ENCODE data around the gene TMEM94. TPM values are rescaled to one million over a fixed set of nuclear protein-coding genes. Genes with fewer than 3 reads are reported as not detected.

Gene TMEM94
- total and polyA plus RNA-seq, 8 donors = 16.6 to 466 (median 56.5) TPM

GRCh38 chr17:75536366-75536765 is 79.9 kb downstream of the TMEM94 start:
- WGBS, 5 donors = 39 to 65% (median 57%) methylated on average over 9 to 10 of the region's 10 CpGs
- Histone ChIP-seq H3K27ac (peak overlapping the region in 3 of 5 donors; percentile 1 to 76 (median 17)), H3K4me1 (peaks cover 27 to 88% (median 59%) of the 10 kb centered on the region in 4 donors), H3K9me3 (no peaks in the 10 kb centered on the region), H3K4me3 (no peak overlapping the region), H3K27me3 (no peaks in the 10 kb centered on the region), H3K36me3 (peaks cover 0 to 31% (median 10%) of the 10 kb centered on the region in 4 donors)
- intact Hi-C loops (cut with DNase I; ENCODE audit: low total_unique reads) = loop anchor here (10.0 kb wide), 1 partner anchor 48 kb away; the partner anchor contains the start of gene MYO15B
- TF ChIP-seq CTCF (IDR thresholded peaks at IDR 0.05) (no peak), EP300 (IDR thresholded peaks at IDR 0.05) (no peak), POLR2A (IDR thresholded peaks at IDR 0.05) (no peak)
- no peak for DNase-seq

GRCh38 chr17:75539967-75540729 is 83.7 kb downstream of the TMEM94 start:
- H3K36me3 ChIP-seq = peaks cover 0 to 20% (median 3%) of the 10 kb centered on the region in 4 donors
- intact Hi-C loops (cut with DNase I; ENCODE audit: low total_unique reads) = loop anchor here (10.0 kb wide), 1 partner anchor 45 kb away; the partner anchor contains the start of gene MYO15B
- no peaks in the 10 kb centered on the region for H3K9me3 ChIP-seq
- no peak for DNase-seq
- H3K27me3 ChIP-seq = no peaks in the 10 kb centered on the region
- H3K4me1 ChIP-seq = peaks cover 19 to 81% (median 60%) of the 10 kb centered on the region in 4 donors
- 65 to 76% (median 70%) methylated on average over 8 to 13 of the region's 13 CpGs for WGBS, 5 donors
- H3K4me3 ChIP-seq = no peak overlapping the region
- TF ChIP-seq EP300 (IDR thresholded peaks at IDR 0.05) = no peak
- TF ChIP-seq CTCF (IDR thresholded peaks at IDR 0.05) = no peak
- TF ChIP-seq POLR2A (IDR thresholded peaks at IDR 0.05) = no peak
- TF ChIP-seq POLR2AphosphoS5 (IDR thresholded peaks at IDR 0.05) = no peak
- H3K27ac ChIP-seq = peak overlapping the region in 2 of 5 donors; percentile 7 to 31

- TF ChIP-seq EP300 (IDR thresholded peaks at IDR 0.05) (no peak), POLR2A (IDR thresholded peaks at IDR 0.05) (no peak), POLR2AphosphoS5 (IDR thresholded peaks at IDR 0.05) (no peak), CTCF (IDR thresholded peaks at IDR 0.05) (no peak)
- Histone ChIP-seq H3K36me3 (peaks cover 0 to 20% (median 3%) of the 10 kb centered on the region in 4 donors), H3K9me3 (no peaks in the 10 kb centered on the region), H3K27me3 (no peaks in the 10 kb centered on the region), H3K27ac (peak overlapping the region in 4 of 5 donors; percentile 2 to 42 (median 12)), H3K4me1 (peaks cover 15 to 81% (median 55%) of the 10 kb centered on the region in 4 donors), H3K4me3 (no peak overlapping the region)
- WGBS, 5 donors = 45 to 62% (median 58%) methylated on average over 4 of the region's 4 CpGs
- intact Hi-C loops (cut with DNase I; ENCODE audit: low total_unique reads) = no loop called here
- no peak for DNase-seq
Measured at GRCh38 chr17:75540923-75541503, 84.6 kb downstream of the TMEM94 start.

GRCh38 chr17:75542229-75542628 is 85.8 kb downstream of the TMEM94 start:
- peak in 1 of 2 donors; percentile 49 for DNase-seq
- TF ChIP-seq POLR2A (IDR thresholded peaks at IDR 0.05) = no peak
- no peak for TF ChIP-seq EP300 (IDR thresholded peaks at IDR 0.05)
- no peak for TF ChIP-seq POLR2AphosphoS5 (IDR thresholded peaks at IDR 0.05)
- TF ChIP-seq CTCF (IDR thresholded peaks at IDR 0.05) = no peak
- 44 to 86% (median 56%) methylated on average over 4 to 8 of the region's 8 CpGs for WGBS, 5 donors
- H3K27me3 ChIP-seq = no peaks in the 10 kb centered on the region
- H3K36me3 ChIP-seq = peaks cover 0 to 20% (median 3%) of the 10 kb centered on the region in 4 donors
- H3K27ac ChIP-seq = peak overlapping the region in 4 of 5 donors; percentile 37 to 69 (median 56)
- H3K9me3 ChIP-seq = no peaks in the 10 kb centered on the region
- H3K4me1 ChIP-seq = peaks cover 21 to 83% (median 56%) of the 10 kb centered on the region in 4 donors
- no peak overlapping the region for H3K4me3 ChIP-seq
- intact Hi-C loops (cut with DNase I; ENCODE audit: low total_unique reads) = no loop called here
